GM12878 (cell line): Measurements from ENCODE around the gene TIAM1. TPM values are rescaled to one million over a fixed set of nuclear protein-coding genes. Genes with fewer than 3 reads are reported as not detected.

Experiments used
- ATAC-seq: fragments of 200-7000 bp; cut with Tn5 transposase; 3 replicates; pipeline ENCODE4 v1.9.1; 2020; ENCODE audit warnings: mild to moderate bottlenecking, moderate library complexity
- BruUV-seq: library from RNA; stranded (reverse); fragments of 400-500 nt; replicated peaks from 2 replicates; lab custom pipeline; 2021; lab: Mats Ljungman, UMichigan
- CTCF ChIA-PET: fragments of 300-600 bp; sonication (Branson Sonifier 250); formaldehyde crosslinking; extraction: SDS; loops from one replicate; lab custom pipeline; 2021; ENCODE audit warnings: inconsistent platforms; lab: Yijun Ruan, JAX
- POLR2A ChIA-PET: fragments of 350-600 bp; formaldehyde crosslinking; extraction: SDS; loops from one replicate; lab custom pipeline; 2021; ENCODE audit warnings: inconsistent platforms; lab: Charles Lee
- RAD21 ChIA-PET: fragments of 300-600 bp; sonication (Branson Sonifier 250); formaldehyde crosslinking; loops from one replicate; lab custom pipeline; 2023; ENCODE audit warnings: antibody characterized with exemption; ENCODE audit not compliant: unreplicated experiment; lab: Charles Lee
- SMC1A ChIA-PET: fragments of 300-600 bp; sonication (Branson Sonifier 250); formaldehyde crosslinking; loops from one replicate; lab custom pipeline; 2023; ENCODE audit not compliant: unreplicated experiment, uncharacterized antibody; lab: Charles Lee
- DNase-seq: peaks from one replicate; pipeline ENCODE4 v3.0.0-alpha.2; 2011; ENCODE audit warnings: low read depth, low spot score
- FAIRE-seq: peaks from 3 replicates; lab custom pipeline; 2011; peaks lifted over from hg19 to GRCh38; lab: Jason Lieb, UNC
- H2AFZ ChIP-seq: 2 replicates; pipeline ENCODE4 v1.6.0; 2011; ENCODE audit warnings: low read depth, low read length, control low read depth; ENCODE audit not compliant: control insufficient read depth
- H3K27ac ChIP-seq: 2 replicates; pipeline ENCODE4 v1.5.1; 2011; ENCODE audit warnings: control low read depth; ENCODE audit not compliant: control insufficient read depth, insufficient read depth
- H3K27me3 ChIP-seq, 2 experiments: replicated peaks in 1 of 2; 2 replicates each; pipeline versions ENCODE4 v1.6.0 to v1.6.1; 2011; ENCODE audit warnings: low read length in 1 of 2; ENCODE audit not compliant: control insufficient read depth in 2 of 2, insufficient read depth in 2 of 2
- H3K36me3 ChIP-seq, 2 experiments: 2 replicates each; pipeline ENCODE4 v1.5.1; 2011; ENCODE audit warnings: low read length in 1 of 2; ENCODE audit not compliant: control insufficient read depth in 2 of 2, insufficient read depth in 2 of 2
- H3K4me1 ChIP-seq: 2 replicates; pipeline ENCODE4 v1.6.1; 2011; ENCODE audit warnings: mild to moderate bottlenecking, low read length, moderate library complexity, mixed read lengths; ENCODE audit not compliant: control insufficient read depth, insufficient read depth
- H3K4me2 ChIP-seq: 2 replicates; pipeline ENCODE4 v1.6.0; 2011; ENCODE audit warnings: control low read depth; ENCODE audit not compliant: control insufficient read depth, insufficient read depth
- H3K4me3 ChIP-seq: fragments of 200-600 bp; sonication (generic); 2 replicates; pipeline ENCODE4 v1.5.1; 2016
- H3K79me2 ChIP-seq: 2 replicates; pipeline ENCODE4 v1.6.0; 2011; ENCODE audit warnings: low read length; ENCODE audit not compliant: control insufficient read depth, insufficient read depth
- H3K9ac ChIP-seq: 2 replicates; pipeline ENCODE4 v1.8.0; 2011; ENCODE audit warnings: low read length, control low read depth, mixed read lengths; ENCODE audit not compliant: control insufficient read depth, insufficient read depth
- H3K9me3 ChIP-seq: replicated peaks from 3 replicates; pipeline ENCODE4 v1.5.1; 2011; ENCODE audit warnings: mild to moderate bottlenecking, low read length; ENCODE audit not compliant: control insufficient read depth, insufficient read depth
- H4K20me1 ChIP-seq: 2 replicates; pipeline ENCODE4 v1.6.0; 2011; ENCODE audit not compliant: control insufficient read depth, insufficient read depth
- BRCA1 ChIP-seq: IDR thresholded peaks from 2 replicates; pipeline ENCODE4 v1.6.1; 2011; ENCODE audit warnings: low read depth, low read length, improper control_type of control experiment
- CHD4 ChIP-seq: fragments of 200-600 bp; sonication (generic); IDR thresholded peaks from 2 replicates; pipeline ENCODE4 v1.6.1; 2016; ENCODE audit warnings: mild to moderate bottlenecking
- CUX1 ChIP-seq: IDR thresholded peaks from 2 replicates; pipeline ENCODE4 v1.6.1; 2012; ENCODE audit warnings: improper control_type of control experiment, low read depth, low read length; ENCODE audit not compliant: insufficient replicate concordance
- EP300 ChIP-seq, 2 experiments: fragments of 150-350 bp in 1 of 2; IDR thresholded peaks; 2 replicates each; pipeline ENCODE4 v1.6.1; 2011 to 2012; ENCODE audit warnings: low read depth in 2 of 2, low read length in 2 of 2, borderline replicate concordance in 1 of 2, improper control_type of control experiment in 1 of 2, inconsistent platforms in 1 of 2; ENCODE audit not compliant: control insufficient read depth in 1 of 2
- JUND ChIP-seq: IDR thresholded peaks from 2 replicates; pipeline ENCODE4 v1.6.1; 2012; ENCODE audit warnings: low read depth, mild to moderate bottlenecking, low read length, improper control_type of control experiment, moderate library complexity
- KAT2A ChIP-seq: conservative IDR thresholded peaks from 2 replicates; pipeline ENCODE4 v1.6.1; 2011; ENCODE audit warnings: low read depth, low read length; ENCODE audit not compliant: control insufficient read depth
- MTA3 ChIP-seq: IDR thresholded peaks from 2 replicates; pipeline ENCODE4 v1.6.1; 2012; ENCODE audit warnings: low read length, inconsistent platforms, borderline replicate concordance
- NFYB ChIP-seq: IDR thresholded peaks from 2 replicates; pipeline ENCODE4 v1.6.1; 2011; ENCODE audit warnings: low read depth, mild to moderate bottlenecking, low read length, improper control_type of control experiment, moderate library complexity; ENCODE audit not compliant: insufficient read depth
- RBBP5 ChIP-seq: fragments of 200-600 bp; sonication (generic); conservative IDR thresholded peaks from 2 replicates; pipeline ENCODE4 v1.6.1; 2016
- SRF ChIP-seq, 2 experiments: IDR thresholded peaks; 2 replicates each; pipeline ENCODE4 v1.6.1; 2011; ENCODE audit warnings: low read depth in 2 of 2, low read length in 2 of 2, mild to moderate bottlenecking in 1 of 2, moderate library complexity in 1 of 2
- TAF1 ChIP-seq: IDR thresholded peaks from 2 replicates; pipeline ENCODE4 v1.6.1; 2011; ENCODE audit warnings: mild to moderate bottlenecking, low read depth, low read length, borderline replicate concordance
- TCF7 ChIP-seq: IDR thresholded peaks from 2 replicates; pipeline ENCODE4 v1.6.1; 2014; ENCODE audit warnings: antibody characterized with exemption, borderline replicate concordance
- ZNF274 ChIP-seq: IDR thresholded peaks from one replicate; pipeline ENCODE4 v1.8.0; 2011; ENCODE audit not compliant: insufficient read length, insufficient read depth
- WGBS: methylation state at CpG from one replicate; pipeline ENCODE4 v1.1.6; 2016; ENCODE audit warnings: low lambda C conversion rate; ENCODE audit not compliant: insufficient replicate concordance, insufficient coverage; ENCODE audit errors: missing lambda C conversion rate; 5-methylcytosine and 5-hydroxymethylcytosine counted together
- in situ Hi-C: fragments of 300-500 bp; cut with MboI; formaldehyde crosslinking; loops from 9 replicates; pipeline ENCODE4 v1.14.3; 2018; ENCODE audit warnings: mixed read lengths
- intact Hi-C: fragments of 100-400 bp; cut with micrococcal nuclease; formaldehyde crosslinking; loops from one replicate; pipeline ENCODE4 v1.14.2; 2022; ENCODE audit not compliant: unreplicated experiment
- polyA plus RNA-seq, 11 experiments: library from polyadenylated mRNA; depleted of rRNA in 4 of 11; unstranded in 6 of 11; stranded (reverse) in 5 of 11; fragments of >200 nt; fragmentation: Nextera tagmentation in 4 of 11; fragmentation: Illumina TruSeq in 1 of 11; extraction: Ambion mirVana in 4 of 11; extraction: Trizol in 1 of 11; gene quantifications; 1 replicate in 1 of 11; 2 replicates in 10 of 11; pipeline versions ENCODE4 v1.2.1 to v1.2.3, GENCODE V29; 2011 to 2016; ENCODE audit warnings: inconsistent platforms in 2 of 11, missing spikeins in 2 of 11, low read depth in 1 of 11
- total RNA-seq, 4 experiments: library from RNA; depleted of rRNA in 3 of 4; stranded (reverse); fragments of >200 nt in 3 of 4; fragmentation: Illumina TruSeq in 1 of 4; extraction: Trizol in 1 of 4; gene quantifications; 2 replicates each; pipeline versions ENCODE4 v1.2.1 to v1.2.3, GENCODE V29; 2013 to 2021

Gene TIAM1
- total and polyA plus RNA-seq, 10 of the 15 experiments (the other 5 are each of a cell fraction or from before 2014, with no cell fraction given) = 0.31 to 35.9 (median 0.78) TPM

- DNase-seq (no peak), ATAC-seq (no peak), FAIRE-seq (no peak)
- Histone ChIP-seq H3K27me3 (no peaks in the 10 kb centered on the region), H3K4me3 (no peak overlapping the region), H3K4me2 (no peak overlapping the region), H3K27ac (no peak overlapping the region), H3K4me1 (no peaks in the 10 kb centered on the region), H3K36me3 (no peaks in the 10 kb centered on the region), H3K79me2 (no peaks in the 10 kb centered on the region), H3K9ac (no peak overlapping the region), H4K20me1 (no peaks in the 10 kb centered on the region), H3K9me3 (no peaks in the 10 kb centered on the region), H2AFZ (no peak overlapping the region)
- TF ChIP-seq TAF1 (no peak), JUND (no peak), TCF7 (no peak), NFYB (no peak), SRF (IDR thresholded peaks at IDR 0.05; ENCODE audit: low read depth in 2 of 2, low read length in 2 of 2) (no peak), CUX1 (no peak), ZNF274 (no peak), EP300 (IDR thresholded peaks at IDR 0.05; ENCODE audit: borderline replicate concordance in 1 of 2, control insufficient read depth in 1 of 2, low read depth in 2 of 2, low read length in 2 of 2) (no peak), RBBP5 (no peak), BRCA1 (no peak), MTA3 (no peak), KAT2A (no peak), CHD4 (no peak)
- 42% methylated on average over 6 of the region's 6 CpGs for WGBS
- in situ Hi-C loops = no loop called here
- POLR2A ChIA-PET = interaction anchor here (0.6 kb wide), 1 partner anchor 71 kb away, joined by 3 read pairs; no protein-coding TSS in a partner anchor
- CTCF ChIA-PET = interaction anchor here (1.2 kb wide), 1 partner anchor 23 kb away, joined by 4 read pairs; no protein-coding TSS in a partner anchor
- RAD21 ChIA-PET = interaction anchor here (0.7 to 2.9 kb wide), 5 partner anchors 20 to 189 kb away, joined by 3 to 8 read pairs (median 3); no protein-coding TSS in a partner anchor
- no TSS peak for BruUV-seq
- intact Hi-C loops = no loop called here
- SMC1A ChIA-PET = interaction anchor here (0.8 to 2.4 kb wide), 10 partner anchors 13 to 175 kb away, joined by 3 to 16 read pairs (median 5); partner anchors contain the start of gene TIAM1
These were observed 121.9 kb downstream of the TIAM1 start for GRCh38 chr21:31222142-31222541.
